Activated CD4-positive, alpha-beta T cell treated with anti-CD3 and anti-CD28 coated beads for 4 hours (primary cell): Measurements from ENCODE around the gene KCNQ1OT1.

ENCODE experiments used
- DNase-seq, 2 donors: peaks; one replicate each; pipeline ENCODE4 v3.0.0-alpha.2; 2020

Gene KCNQ1OT1

GRCh38 chr11:2719831-2720590, 20.2 kb upstream of the KCNQ1OT1 start:
- no peak for DNase-seq

GRCh38 chr11:2718817-2719438, 19.1 kb upstream of the KCNQ1OT1 start:
- no peak for DNase-seq

- no peak for DNase-seq
Measured at GRCh38 chr11:2717561-2718325, 17.9 kb upstream of the KCNQ1OT1 start.

- no peak for DNase-seq
Measured at GRCh38 chr11:2716376-2717095, 16.7 kb upstream of the KCNQ1OT1 start.

GRCh38 chr11:2715716-2716350, 16.0 kb upstream of the KCNQ1OT1 start:
- DNase-seq, result no peak

- no peak for DNase-seq
Measured at GRCh38 chr11:2714871-2715270, 15.1 kb upstream of the KCNQ1OT1 start.

GRCh38 chr11:2714463-2714800, 14.6 kb upstream of the KCNQ1OT1 start:
- no peak for DNase-seq

GRCh38 chr11:2713661-2714462, 14.1 kb upstream of the KCNQ1OT1 start:
- DNase-seq, result no peak

- no peak for DNase-seq
Measured at GRCh38 chr11:2713094-2713493, 13.3 kb upstream of the KCNQ1OT1 start.

- no peak for DNase-seq
Measured at GRCh38 chr11:2711161-2711560, 11.4 kb upstream of the KCNQ1OT1 start.

- no peak for DNase-seq
Measured at GRCh38 chr11:2709429-2709828, 9.6 kb upstream of the KCNQ1OT1 start.

- DNase-seq, result no peak
Measured at GRCh38 chr11:2708757-2709281, 9.0 kb upstream of the KCNQ1OT1 start.

GRCh38 chr11:2708151-2708581, 8.4 kb upstream of the KCNQ1OT1 start:
- DNase-seq, result no peak

- no peak for DNase-seq
Measured at GRCh38 chr11:2707736-2708135, 7.9 kb upstream of the KCNQ1OT1 start.

GRCh38 chr11:2706321-2706720, 6.5 kb upstream of the KCNQ1OT1 start:
- no peak for DNase-seq

GRCh38 chr11:2704896-2705606, 5.3 kb upstream of the KCNQ1OT1 start:
- no peak for DNase-seq

- no peak for DNase-seq
Measured at GRCh38 chr11:2704356-2704755, 4.6 kb upstream of the KCNQ1OT1 start.

- no peak for DNase-seq
Measured at GRCh38 chr11:2703363-2704141, 3.8 kb upstream of the KCNQ1OT1 start.

GRCh38 chr11:2702771-2703362, 3.1 kb upstream of the KCNQ1OT1 start:
- DNase-seq, result no peak
